Loucy (cell line): Measurements from ENCODE around the gene MMP17.

Source experiments
- H2AFZ ChIP-seq: fragments of 200-600 bp; sonication (generic); 2 replicates; pipeline ENCODE4 v1.6.0; 2016; ENCODE audit warnings: antibody characterized with exemption, mild to moderate bottlenecking, low read length, moderate library complexity
- H3F3A ChIP-seq: fragments of 200-600 bp; 2 replicates; pipeline ENCODE4 v1.6.0; 2016; ENCODE audit warnings: antibody characterized with exemption, low read depth, mild to moderate bottlenecking
- H3K27me3 ChIP-seq: fragments of 200-600 bp; sonication (generic); 2 replicates; pipeline ENCODE4 v1.6.1; 2014; ENCODE audit warnings: low read length, mild to moderate bottlenecking; ENCODE audit not compliant: insufficient read depth, poor library complexity, severe bottlenecking
- H3K36me3 ChIP-seq: fragments of 200-600 bp; sonication (generic); 2 replicates; pipeline ENCODE4 v1.6.1; 2016; ENCODE audit warnings: low read length; ENCODE audit not compliant: insufficient read depth
- H3K4me1 ChIP-seq: fragments of 200-600 bp; sonication (generic); 2 replicates; pipeline ENCODE4 v1.5.1; 2014; ENCODE audit warnings: low read length, mild to moderate bottlenecking; ENCODE audit not compliant: insufficient read depth, poor library complexity, severe bottlenecking
- H3K4me2 ChIP-seq: fragments of 200-600 bp; sonication (generic); 2 replicates; pipeline ENCODE4 v1.6.0; 2014; ENCODE audit warnings: antibody characterized with exemption, low read length, low read depth, mild to moderate bottlenecking; ENCODE audit not compliant: poor library complexity, severe bottlenecking
- H3K4me3 ChIP-seq: fragments of 200-600 bp; sonication (generic); 2 replicates; pipeline ENCODE4 v1.5.1; 2014; ENCODE audit warnings: low read length, mild to moderate bottlenecking, mixed read lengths; ENCODE audit not compliant: poor library complexity, severe bottlenecking
- H3K79me2 ChIP-seq: fragments of 200-600 bp; sonication (generic); 2 replicates; pipeline ENCODE4 v1.6.1; 2014; ENCODE audit warnings: low read length; ENCODE audit not compliant: insufficient read depth
- H3K9ac ChIP-seq: fragments of 200-600 bp; sonication (generic); 2 replicates; pipeline ENCODE4 v1.6.0; 2014; ENCODE audit warnings: mild to moderate bottlenecking, low read depth, low read length, moderate library complexity; ENCODE audit not compliant: poor library complexity, severe bottlenecking
- H3K9me2 ChIP-seq: fragments of 200-600 bp; sonication (generic); replicated peaks from 2 replicates; pipeline ENCODE4 v1.6.1; 2016; ENCODE audit warnings: low read depth, low read length, mixed read lengths
- H3K9me3 ChIP-seq: fragments of 200-600 bp; sonication (generic); 2 replicates; pipeline ENCODE4 v1.6.1; 2014; ENCODE audit warnings: mild to moderate bottlenecking, antibody characterized with exemption, low read length, low read depth; ENCODE audit not compliant: insufficient read depth
- H4K20me1 ChIP-seq: fragments of 200-600 bp; sonication (generic); 2 replicates; pipeline ENCODE4 v1.6.0; 2014; ENCODE audit warnings: antibody characterized with exemption, low read length, mild to moderate bottlenecking; ENCODE audit not compliant: insufficient read depth, poor library complexity, severe bottlenecking
- CTCF ChIP-seq: fragments of 200-600 bp; sonication (generic); conservative IDR thresholded peaks from 2 replicates; pipeline ENCODE4 v1.5.1; 2014; ENCODE audit warnings: mild to moderate bottlenecking, antibody characterized with exemption, low read length
- EZH2phosphoT487 ChIP-seq: fragments of 200-600 bp; IDR thresholded peaks from 2 replicates; pipeline ENCODE4 v1.6.1; 2018; ENCODE audit warnings: antibody characterized with exemption, mild to moderate bottlenecking, moderate library complexity, borderline replicate concordance

MMP17 gene

GRCh38 chr12:131826097-131826928, 1.9 kb upstream of the MMP17 start:
- H2AFZ ChIP-seq: no peak overlapping the region
- no peaks in the 10 kb centered on the region for H3K79me2 ChIP-seq
- no peak overlapping the region for H3K4me2 ChIP-seq
- peaks cover 9% of the 10 kb centered on the region for H3K4me1 ChIP-seq
- H3K27me3 ChIP-seq: no peaks in the 10 kb centered on the region
- H4K20me1 ChIP-seq: no peaks in the 10 kb centered on the region
- H3K9me2 ChIP-seq: no peaks in the 10 kb centered on the region
- no peak overlapping the region for H3K4me3 ChIP-seq
- no peaks in the 10 kb centered on the region for H3F3A ChIP-seq
- H3K9me3 ChIP-seq: no peaks in the 10 kb centered on the region
- H3K9ac ChIP-seq: no peak overlapping the region
- H3K36me3 ChIP-seq: no peaks in the 10 kb centered on the region
- TF ChIP-seq CTCF (no peak), EZH2phosphoT487 (no peak)

GRCh38 chr12:131828671-131829355, 620 bp downstream of the MMP17 start:
- Histone ChIP-seq H3K4me1 (peaks cover 9% of the 10 kb centered on the region), H3K4me2 (no peak overlapping the region), H4K20me1 (no peaks in the 10 kb centered on the region), H3K79me2 (no peaks in the 10 kb centered on the region), H3K9me2 (no peaks in the 10 kb centered on the region), H3K9ac (no peak overlapping the region), H3K27me3 (no peaks in the 10 kb centered on the region), H3F3A (no peaks in the 10 kb centered on the region), H3K9me3 (no peaks in the 10 kb centered on the region), H3K36me3 (no peaks in the 10 kb centered on the region), H2AFZ (no peak overlapping the region), H3K4me3 (no peak overlapping the region)
- TF ChIP-seq EZH2phosphoT487 (no peak), CTCF (no peak)

GRCh38 chr12:131829356-131829747, 1.2 kb downstream of the MMP17 start:
- no peak for TF ChIP-seq CTCF
- no peaks in the 10 kb centered on the region for H3K9me2 ChIP-seq
- H4K20me1 ChIP-seq: no peaks in the 10 kb centered on the region
- no peak overlapping the region for H3K9ac ChIP-seq
- peaks cover 9% of the 10 kb centered on the region for H3K4me1 ChIP-seq
- H3K27me3 ChIP-seq: no peaks in the 10 kb centered on the region
- H3K4me2 ChIP-seq: no peak overlapping the region
- no peaks in the 10 kb centered on the region for H3K79me2 ChIP-seq
- H2AFZ ChIP-seq: no peak overlapping the region
- no peaks in the 10 kb centered on the region for H3K36me3 ChIP-seq
- H3K9me3 ChIP-seq: no peaks in the 10 kb centered on the region
- no peaks in the 10 kb centered on the region for H3F3A ChIP-seq
- no peak overlapping the region for H3K4me3 ChIP-seq
